Measurements from ENCODE around the gene PTPRN2. TPM values are rescaled to one million over a fixed set of nuclear protein-coding genes. Genes with fewer than 3 reads are reported as not detected.

PTPRN2 gene
- total RNA-seq, 1 experiment from 2014 or later: 0.11 TPM

DNA sequence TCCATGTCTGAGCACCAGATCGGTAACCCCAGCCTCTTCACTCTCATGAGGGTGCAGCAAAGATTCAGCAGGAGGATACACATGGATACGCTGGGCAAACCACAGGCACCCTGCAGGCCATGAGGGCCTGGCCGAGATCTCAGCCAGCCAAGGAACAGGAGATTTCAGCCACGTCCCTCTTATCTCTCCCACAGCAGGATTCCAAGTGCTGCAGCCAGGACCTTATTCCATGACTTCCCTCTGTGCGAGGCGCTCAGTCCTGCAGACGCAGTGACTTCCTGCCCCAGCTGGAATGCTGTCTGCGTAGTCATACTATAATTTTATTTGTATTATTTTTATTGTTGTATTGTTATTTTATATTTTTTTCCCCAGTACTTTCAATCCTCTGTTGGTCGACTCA lies 66.8 kb downstream of the PTPRN2 start:
- Histone ChIP-seq H3K4me3 (ENCODE audit: low read depth, low read length, poor library complexity, severe bottlenecking) (no peak overlapping the region), H3K27ac (ENCODE audit: low read depth, low read length, poor library complexity, severe bottlenecking) (no peak overlapping the region), H3K27me3 (replicated peaks; ENCODE audit: insufficient read depth, low read depth, low read length, poor library complexity) (peaks cover 23% of the 10 kb centered on the region), H3K4me1 (ENCODE audit: insufficient read depth, low read length, poor library complexity, severe bottlenecking) (no peaks in the 10 kb centered on the region), H3K9me3 (ENCODE audit: low read depth, low read length, poor library complexity, severe bottlenecking) (peaks cover 10% of the 10 kb centered on the region), H3K36me3 (ENCODE audit: insufficient read depth, low read length, poor library complexity, severe bottlenecking) (no peaks in the 10 kb centered on the region)
- no TSS peak for BruUV-seq (replicated peaks)
- ChIA-PET POLR2A (ENCODE audit: low non-redundant PET) (no interaction called here), CTCF (no interaction called here)
- intact Hi-C loops (cut with micrococcal nuclease; ENCODE audit: unreplicated experiment): no loop called here
- TF ChIP-seq, protein P1, sequence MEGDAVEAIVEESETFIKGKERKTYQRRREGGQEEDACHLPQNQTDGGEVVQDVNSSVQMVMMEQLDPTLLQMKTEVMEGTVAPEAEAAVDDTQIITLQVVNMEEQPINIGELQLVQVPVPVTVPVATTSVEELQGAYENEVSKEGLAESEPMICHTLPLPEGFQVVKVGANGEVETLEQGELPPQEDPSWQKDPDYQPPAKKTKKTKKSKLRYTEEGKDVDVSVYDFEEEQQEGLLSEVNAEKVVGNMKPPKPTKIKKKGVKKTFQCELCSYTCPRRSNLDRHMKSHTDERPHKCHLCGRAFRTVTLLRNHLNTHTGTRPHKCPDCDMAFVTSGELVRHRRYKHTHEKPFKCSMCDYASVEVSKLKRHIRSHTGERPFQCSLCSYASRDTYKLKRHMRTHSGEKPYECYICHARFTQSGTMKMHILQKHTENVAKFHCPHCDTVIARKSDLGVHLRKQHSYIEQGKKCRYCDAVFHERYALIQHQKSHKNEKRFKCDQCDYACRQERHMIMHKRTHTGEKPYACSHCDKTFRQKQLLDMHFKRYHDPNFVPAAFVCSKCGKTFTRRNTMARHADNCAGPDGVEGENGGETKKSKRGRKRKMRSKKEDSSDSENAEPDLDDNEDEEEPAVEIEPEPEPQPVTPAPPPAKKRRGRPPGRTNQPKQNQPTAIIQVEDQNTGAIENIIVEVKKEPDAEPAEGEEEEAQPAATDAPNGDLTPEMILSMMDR (conservative IDR thresholded peaks at IDR 0.05; ENCODE audit: low read depth, low read length): no peak
- no peak for TF ChIP-seq EZH2 (IDR thresholded peaks at IDR 0.05; ENCODE audit: borderline replicate concordance, low read depth, low read length, poor library complexity, severe bottlenecking)
- no peak for DNase-seq (ENCODE audit: low spot score)

DNA sequence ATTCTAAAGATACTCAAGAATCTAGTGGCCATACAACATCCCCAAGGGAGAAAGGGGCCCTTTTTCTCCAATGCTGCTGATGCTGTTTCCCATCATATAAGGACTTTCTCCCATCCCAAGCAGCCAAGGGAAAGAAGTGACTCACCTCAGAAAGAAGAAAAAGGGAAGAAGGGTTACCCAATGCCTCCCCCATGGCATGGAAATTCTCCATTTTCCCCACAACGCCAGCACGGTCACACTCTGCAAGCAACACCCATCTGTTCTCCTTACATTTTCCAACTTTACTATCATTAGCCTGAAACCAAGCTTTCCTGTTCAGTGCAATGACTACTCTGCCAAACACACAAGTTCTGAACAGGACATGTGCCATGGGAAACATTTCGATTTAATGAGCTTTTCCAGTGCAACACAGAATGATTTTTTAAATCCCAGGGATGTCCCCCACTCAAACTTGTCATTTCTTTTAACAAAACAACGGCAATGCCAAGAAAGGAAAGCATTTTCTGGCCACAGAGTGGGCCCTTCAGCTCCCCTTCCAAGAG lies 67.9 kb downstream of the PTPRN2 start:
- Histone ChIP-seq H3K36me3 (ENCODE audit: insufficient read depth, low read length, poor library complexity, severe bottlenecking) (no peaks in the 10 kb centered on the region), H3K27ac (ENCODE audit: low read depth, low read length, poor library complexity, severe bottlenecking) (no peak overlapping the region), H3K4me1 (ENCODE audit: insufficient read depth, low read length, poor library complexity, severe bottlenecking) (no peaks in the 10 kb centered on the region), H3K27me3 (replicated peaks; ENCODE audit: insufficient read depth, low read depth, low read length, poor library complexity) (peaks cover 23% of the 10 kb centered on the region), H3K9me3 (ENCODE audit: low read depth, low read length, poor library complexity, severe bottlenecking) (peaks cover 10% of the 10 kb centered on the region), H3K4me3 (ENCODE audit: low read depth, low read length, poor library complexity, severe bottlenecking) (no peak overlapping the region)
- no TSS peak for BruUV-seq (replicated peaks)
- intact Hi-C loops (cut with micrococcal nuclease; ENCODE audit: unreplicated experiment): no loop called here
- ChIA-PET CTCF (no interaction called here), POLR2A (ENCODE audit: low non-redundant PET) (no interaction called here)
- DNase-seq (ENCODE audit: low spot score): no peak
- TF ChIP-seq, protein P1 (conservative IDR thresholded peaks at IDR 0.05; ENCODE audit: low read depth, low read length): no peak
- no peak for TF ChIP-seq EZH2 (IDR thresholded peaks at IDR 0.05; ENCODE audit: borderline replicate concordance, low read depth, low read length, poor library complexity, severe bottlenecking)

DNA sequence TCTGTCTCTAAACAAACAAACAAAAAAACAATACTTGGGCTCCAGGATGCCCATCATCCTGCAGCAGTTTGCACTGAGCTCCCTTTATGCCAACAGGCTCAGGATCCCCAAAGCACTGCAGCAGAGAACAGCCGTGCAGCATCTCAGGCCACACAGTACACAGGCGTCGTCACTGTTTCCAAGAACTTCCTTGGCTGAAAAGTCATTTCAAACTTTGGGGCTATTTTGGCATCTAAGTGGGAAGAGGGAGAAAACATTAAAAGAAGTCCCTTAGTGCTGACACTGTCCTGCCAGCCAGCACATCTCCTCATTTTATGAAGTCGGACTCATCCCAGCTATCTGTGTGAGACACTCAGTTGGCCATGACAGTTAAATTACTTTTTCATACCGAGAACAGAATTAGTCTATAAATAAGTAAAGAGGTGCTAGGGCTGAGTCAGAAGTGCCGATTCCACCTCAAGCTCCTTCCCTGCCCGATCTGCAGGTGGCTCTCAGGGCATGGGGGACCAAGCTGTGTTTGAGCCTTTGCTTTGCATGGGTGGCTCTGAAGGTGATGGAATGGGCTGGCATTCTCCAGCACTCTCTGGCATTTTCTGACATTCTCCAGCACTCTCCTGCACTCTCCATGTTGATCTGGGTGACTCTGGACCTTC lies 68.5 kb downstream of the PTPRN2 start:
- ChIA-PET CTCF (no interaction called here), POLR2A (ENCODE audit: low non-redundant PET) (no interaction called here)
- H3K27me3 ChIP-seq (replicated peaks; ENCODE audit: insufficient read depth, low read depth, low read length, poor library complexity): peaks cover 23% of the 10 kb centered on the region
- BruUV-seq (replicated peaks): no TSS peak
- H3K4me3 ChIP-seq (ENCODE audit: low read depth, low read length, poor library complexity, severe bottlenecking): no peak overlapping the region
- no peaks in the 10 kb centered on the region for H3K36me3 ChIP-seq (ENCODE audit: insufficient read depth, low read length, poor library complexity, severe bottlenecking)
- H3K9me3 ChIP-seq (ENCODE audit: low read depth, low read length, poor library complexity, severe bottlenecking): peaks cover 10% of the 10 kb centered on the region
- no peak for DNase-seq (ENCODE audit: low spot score)
- TF ChIP-seq, protein P1 (conservative IDR thresholded peaks at IDR 0.05; ENCODE audit: low read depth, low read length): no peak
- TF ChIP-seq EZH2 (IDR thresholded peaks at IDR 0.05; ENCODE audit: borderline replicate concordance, low read depth, low read length, poor library complexity, severe bottlenecking): no peak
- H3K27ac ChIP-seq (ENCODE audit: low read depth, low read length, poor library complexity, severe bottlenecking): no peak overlapping the region
- intact Hi-C loops (cut with micrococcal nuclease; ENCODE audit: unreplicated experiment): no loop called here
- no peaks in the 10 kb centered on the region for H3K4me1 ChIP-seq (ENCODE audit: insufficient read depth, low read length, poor library complexity, severe bottlenecking)

All from A673 (cell line).